ENCODE measurements around the gene FBLL1.
"Not testable (repeated sequence)": the region's sequence is repeated elsewhere in the genome, so short reads cannot be mapped to it uniquely, and the experiment has no call there.

Gene FBLL1

DNA sequence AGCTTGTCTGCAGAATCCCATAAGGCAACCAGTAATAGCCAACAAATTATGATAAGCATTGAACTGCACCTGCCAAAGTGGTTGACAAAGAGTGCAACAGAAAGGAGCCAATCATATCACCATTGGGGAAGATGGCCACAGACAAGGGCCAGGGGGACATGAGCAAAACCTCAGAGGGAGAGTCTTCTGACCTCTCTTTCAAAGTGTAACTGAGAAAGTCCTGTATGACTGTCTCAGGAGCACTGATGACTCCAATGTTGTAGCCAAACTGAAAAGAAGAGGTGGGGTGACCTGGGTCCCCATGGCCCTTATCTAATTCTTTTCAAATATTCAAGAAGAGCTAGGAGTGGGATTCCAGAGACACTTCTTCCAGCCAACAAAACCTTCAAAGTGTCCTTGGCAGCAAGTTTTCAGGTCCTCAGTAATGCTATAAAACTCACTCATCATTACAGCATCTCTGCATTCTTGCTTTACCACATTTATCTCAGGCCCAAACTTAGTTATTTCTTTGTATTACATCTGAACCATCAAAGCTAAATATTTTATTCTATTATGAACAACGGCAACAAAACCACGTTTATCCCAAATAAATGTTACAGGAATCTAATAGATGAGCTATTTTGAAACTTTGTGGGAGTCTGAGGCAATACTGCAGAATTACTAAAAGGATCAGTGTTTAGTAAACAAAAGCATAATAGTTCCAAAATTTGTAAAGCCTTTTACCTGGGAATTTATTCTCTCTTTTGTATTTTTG is 24.4 kb downstream of the FBLL1 start:
- no peak for DNase-seq

DNA sequence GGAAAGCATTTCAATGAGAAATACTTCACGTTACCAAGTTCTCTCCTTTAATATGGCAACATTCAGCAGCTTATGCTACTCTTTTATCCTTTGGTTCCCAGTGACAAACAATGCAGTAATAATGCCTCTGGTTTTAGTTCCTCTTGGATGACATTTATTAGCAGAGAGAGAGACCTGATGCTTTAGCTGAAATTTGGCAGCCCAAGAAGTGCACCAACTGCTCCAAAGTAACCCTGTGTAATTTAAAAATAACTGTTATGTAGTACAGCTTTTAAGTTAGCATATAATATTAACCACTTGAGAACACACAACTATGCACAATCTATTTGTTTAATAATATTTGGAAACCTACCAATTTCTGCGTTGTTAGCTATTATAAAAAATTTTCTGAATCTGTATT is 28.3 kb downstream of the FBLL1 start:
- no peak for DNase-seq

DNA sequence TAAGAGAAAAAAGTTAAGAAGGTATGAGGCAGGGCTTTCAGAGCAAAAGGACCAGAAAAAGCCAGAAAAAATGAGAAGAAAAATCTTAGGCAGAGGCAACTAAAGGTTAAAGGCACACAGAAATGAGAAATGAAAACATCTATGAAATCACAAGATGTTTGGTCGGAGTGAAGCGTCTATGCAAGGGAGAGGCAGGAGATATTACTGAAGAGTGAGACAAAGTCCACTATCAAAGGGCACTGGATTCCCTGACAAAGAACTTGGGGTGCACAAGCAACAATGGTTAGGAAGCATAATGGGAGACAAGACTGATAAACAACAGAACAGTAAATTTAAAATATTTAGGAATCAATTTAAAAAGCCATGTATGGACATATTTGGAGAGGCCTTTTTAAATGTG is 33.2 kb downstream of the FBLL1 start:
- no peak for DNase-seq

GRCh38 chr5:168563959-168564358 is 34.9 kb downstream of the FBLL1 start:
- DNase-seq: no peak

GRCh38 chr5:168568738-168569137 is 39.6 kb downstream of the FBLL1 start:
- no peak for DNase-seq

- DNase-seq: no peak
These were observed 41.6 kb downstream of the FBLL1 start for GRCh38 chr5:168570490-168571328.

DNA sequence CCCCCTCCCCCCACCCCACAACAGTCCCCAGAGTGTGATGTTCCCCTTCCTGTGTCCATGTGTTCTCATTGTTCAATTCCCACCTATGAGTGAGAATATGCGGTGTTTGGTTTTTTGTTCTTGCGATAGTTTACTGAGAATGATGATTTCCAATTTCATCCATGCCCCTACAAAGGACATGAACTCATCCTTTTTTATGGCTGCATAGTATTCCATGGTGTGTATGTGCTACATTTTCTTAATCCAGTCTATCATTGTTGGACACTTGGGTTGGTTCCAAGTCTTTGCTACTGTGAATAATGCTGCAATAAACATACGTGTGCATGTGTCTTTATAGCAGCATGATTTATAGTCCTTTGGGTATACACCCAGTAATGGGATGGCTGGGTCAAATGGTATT is 44.6 kb downstream of the FBLL1 start:
- not testable (repeated sequence) for DNase-seq

DNA sequence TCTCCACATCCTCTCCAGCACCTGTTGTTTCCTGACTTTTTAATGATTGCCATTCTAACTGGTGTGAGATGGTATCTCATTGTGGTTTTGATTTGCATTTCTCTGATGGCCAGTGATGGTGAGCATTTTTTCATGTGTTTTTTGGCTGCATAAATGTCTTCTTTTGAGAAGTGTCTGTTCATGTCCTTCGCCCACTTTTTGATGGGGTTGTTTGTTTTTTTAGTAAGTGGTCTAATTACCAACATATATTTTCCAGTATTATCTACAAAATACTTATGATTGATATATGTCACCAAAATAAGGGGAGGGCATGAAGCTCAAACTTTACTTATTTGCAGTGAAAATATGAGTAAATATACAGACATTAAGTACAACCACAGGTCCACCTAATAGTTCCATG is 45.1 kb downstream of the FBLL1 start:
- DNase-seq: not testable (repeated sequence)

GRCh38 chr5:168575391-168576372 is 46.6 kb downstream of the FBLL1 start:
- DNase-seq: no peak

DNA sequence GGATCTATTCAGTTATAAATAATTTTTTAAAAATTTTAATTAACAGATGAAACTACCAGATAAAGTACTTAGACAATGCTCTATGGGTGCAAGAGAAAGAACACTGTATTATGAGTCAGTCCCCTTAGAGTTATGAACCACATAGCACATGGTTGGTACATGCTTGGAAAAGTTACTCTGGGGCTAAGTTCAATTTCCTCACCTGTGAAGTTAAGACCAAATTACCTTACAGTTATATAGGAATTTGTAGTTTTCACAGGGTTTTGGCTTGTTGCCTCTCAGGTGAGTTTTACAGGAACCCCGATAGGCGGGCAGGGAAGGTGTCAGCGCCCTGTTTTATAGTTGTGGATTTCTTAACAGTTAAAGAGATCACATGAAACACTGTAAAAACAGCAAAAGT is 48.9 kb downstream of the FBLL1 start:
- DNase-seq: no peak

GRCh38 chr5:168578538-168579487 is 49.7 kb downstream of the FBLL1 start, which contains the start of gene PANK3:
Gene PANK3, minus strand, starts transcription at chr5:168579368. Its CDS starts 85 bp downstream, at chr5:168579283.
- DNase-seq: peak; percentile 73

DNA sequence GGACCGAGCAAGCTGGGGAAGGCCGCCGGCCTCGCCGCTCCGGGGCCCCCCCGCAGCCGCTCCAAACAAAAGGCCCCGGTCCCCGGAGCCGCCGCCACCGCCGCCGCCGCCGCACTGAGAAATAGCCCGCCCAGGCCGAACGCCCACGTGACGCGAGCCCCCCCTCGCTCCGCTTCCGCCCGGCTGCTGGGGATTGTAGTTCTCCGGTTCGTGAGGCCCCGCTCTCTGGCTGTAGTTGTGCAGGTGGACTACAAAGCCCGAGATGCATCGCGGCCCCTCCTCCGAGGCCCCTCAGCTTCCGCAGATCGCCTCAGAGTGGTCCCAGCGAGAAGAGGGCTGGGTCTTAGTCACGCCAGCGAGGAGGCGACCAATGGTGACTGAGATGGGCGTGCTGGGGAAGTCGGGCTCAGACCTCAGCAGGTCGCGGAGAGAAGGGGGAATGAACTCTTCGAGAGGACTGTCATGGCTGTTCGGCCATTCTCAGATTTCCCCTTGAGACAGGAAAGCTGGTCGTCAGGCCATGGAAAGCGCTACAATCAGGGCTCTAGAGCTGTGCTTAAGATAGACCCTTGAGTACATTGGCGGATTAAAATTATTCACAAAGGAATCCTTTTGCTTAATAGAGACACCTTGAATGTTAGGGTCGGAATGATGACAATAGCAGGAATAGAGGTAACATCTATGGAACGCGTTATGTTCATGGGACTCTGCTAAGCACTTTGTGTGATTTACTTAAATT is 50.6 kb downstream of the FBLL1 start:
- DNase-seq: peak; percentile 81

- no peak for DNase-seq
These were observed 51.1 kb downstream of the FBLL1 start for GRCh38 chr5:168580227-168580508.

Measured in NCI-H2107 (cell line).